HG03135 (cell line): ENCODE results near the gene RIT2.
"Not testable (repeated sequence)": the region's sequence is repeated elsewhere in the genome, so short reads cannot be mapped to it uniquely, and the experiment has no call there.

Experiments used
- ATAC-seq: cut with Tn5 transposase; IDR thresholded peaks from one replicate; pipeline ENCODE4 v1.9.1; 2021; ENCODE audit warnings: mild to moderate bottlenecking, moderate library complexity; ENCODE audit not compliant: unreplicated experiment

Gene RIT2

DNA sequence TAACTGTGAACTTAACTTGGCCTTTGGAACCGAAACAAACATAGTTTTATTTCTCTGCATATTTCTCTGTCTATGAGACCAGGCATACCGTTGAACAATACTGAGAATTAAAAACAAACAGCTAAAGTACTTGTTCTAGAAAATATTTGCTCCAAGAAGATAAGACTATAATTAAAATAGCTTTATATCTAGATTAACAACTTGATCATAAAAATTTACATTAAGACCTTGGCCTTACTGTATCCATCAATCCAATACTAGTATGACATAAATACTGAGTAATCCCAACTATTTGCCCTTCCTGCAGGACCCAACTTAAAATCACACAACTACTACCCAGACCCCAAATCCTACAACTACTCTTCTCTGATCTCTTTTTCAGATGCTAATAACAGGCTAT, 260.9 kb downstream of the RIT2 start:
- ATAC-seq: no peak

DNA sequence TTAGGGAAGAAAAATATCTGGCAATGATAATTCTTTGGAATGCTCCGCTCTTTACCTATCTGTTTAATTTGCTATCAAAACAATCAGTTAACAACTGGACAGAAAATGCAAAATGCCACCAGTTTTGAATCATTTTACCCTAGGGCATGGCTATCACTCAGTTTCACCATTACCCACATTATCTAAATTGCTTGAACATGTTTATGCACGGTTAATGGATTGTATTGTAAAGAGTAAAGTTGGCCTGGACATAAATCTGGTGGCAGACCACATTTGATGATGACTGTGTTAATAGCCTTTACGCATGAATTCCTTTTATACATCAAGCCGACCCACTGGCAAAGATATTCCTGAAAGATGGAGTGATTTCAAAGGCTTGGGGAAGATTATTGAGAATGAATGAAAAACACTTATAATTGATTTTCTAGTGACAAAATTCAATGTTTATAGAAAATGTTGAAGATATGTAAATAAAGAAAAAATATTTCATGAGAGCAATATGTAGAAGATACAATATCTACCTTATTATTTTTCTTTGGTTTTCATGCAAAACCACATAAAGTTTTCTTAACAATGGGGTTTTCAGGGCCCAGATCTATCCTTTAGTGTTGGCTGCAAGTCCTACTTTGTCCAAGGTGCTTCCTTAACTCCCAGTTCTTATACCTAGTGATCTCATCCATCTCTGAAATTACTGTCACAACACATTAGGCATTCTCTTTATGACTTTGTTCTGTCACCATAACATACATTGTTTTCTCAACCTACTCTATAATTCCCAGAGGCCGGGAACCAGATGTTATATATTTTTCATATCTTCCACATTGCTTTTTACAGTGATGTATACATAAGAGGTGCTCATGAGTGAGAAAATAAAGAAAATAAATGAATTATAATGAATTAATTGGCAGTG, 265.1 kb downstream of the RIT2 start:
- no peak for ATAC-seq

GRCh38 chr18:42839408-42839807, 276.1 kb downstream of the RIT2 start:
- no peak for ATAC-seq

DNA sequence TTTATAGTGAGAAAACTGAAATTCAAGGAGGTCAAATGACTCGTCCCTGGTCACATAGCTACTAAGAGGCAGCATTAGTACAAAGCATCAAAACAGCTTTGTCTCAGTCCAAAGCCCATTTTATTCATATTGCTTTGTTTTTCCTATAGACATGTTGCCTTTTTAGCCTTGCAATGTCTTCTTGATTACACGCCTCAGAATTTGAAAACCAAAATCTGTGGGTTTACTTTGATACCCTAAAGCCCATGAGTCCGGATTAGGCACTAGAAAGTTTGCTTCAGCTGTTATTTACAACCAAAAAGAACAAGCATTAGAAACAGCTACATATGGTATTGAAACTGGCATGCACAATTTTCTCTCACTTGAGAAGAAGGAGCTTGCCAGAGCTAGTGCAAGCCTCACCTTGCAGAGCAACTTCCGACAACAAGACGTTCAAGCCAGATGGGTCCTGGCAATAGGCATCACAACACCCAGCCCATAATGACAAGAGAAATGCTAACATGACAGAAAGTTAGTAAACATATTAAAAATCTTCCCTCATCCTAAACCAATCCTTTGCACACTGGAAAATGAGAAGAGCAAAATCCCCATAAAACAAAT, 276.8 kb downstream of the RIT2 start:
- no peak for ATAC-seq

DNA sequence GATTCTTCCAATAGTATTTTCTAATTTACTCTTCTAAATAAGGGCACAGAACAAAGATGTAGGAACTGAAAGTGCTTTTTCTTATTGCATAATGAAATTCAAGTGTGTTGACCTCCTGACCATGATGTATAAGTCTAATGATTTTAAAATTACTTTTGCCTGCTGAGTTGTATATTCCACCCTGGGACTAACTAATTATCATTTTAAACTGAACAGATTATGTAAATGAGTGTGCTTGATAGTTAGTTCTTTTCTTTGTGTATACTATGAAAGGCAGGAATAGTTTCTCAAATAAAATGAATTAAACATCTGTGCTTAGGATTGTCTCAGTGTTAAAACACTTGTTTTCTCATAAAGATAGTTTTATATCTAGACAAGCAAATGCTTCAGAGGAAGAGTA, 284.5 kb downstream of the RIT2 start:
- no peak for ATAC-seq

GRCh38 chr18:42828881-42829280, 286.6 kb downstream of the RIT2 start:
- ATAC-seq: no peak

GRCh38 chr18:42824178-42824577, 291.3 kb downstream of the RIT2 start:
- ATAC-seq: no peak

- no peak for ATAC-seq
Measured at GRCh38 chr18:42822711-42823110, 292.8 kb downstream of the RIT2 start.

- ATAC-seq: no peak
Measured at GRCh38 chr18:42821492-42821891, 294.0 kb downstream of the RIT2 start.

- no peak for ATAC-seq
Measured at GRCh38 chr18:42814618-42815017, 300.9 kb downstream of the RIT2 start.

- ATAC-seq: no peak
Measured at GRCh38 chr18:42814184-42814583, 301.3 kb downstream of the RIT2 start.

GRCh38 chr18:42813570-42813969, 301.9 kb downstream of the RIT2 start:
- no peak for ATAC-seq

DNA sequence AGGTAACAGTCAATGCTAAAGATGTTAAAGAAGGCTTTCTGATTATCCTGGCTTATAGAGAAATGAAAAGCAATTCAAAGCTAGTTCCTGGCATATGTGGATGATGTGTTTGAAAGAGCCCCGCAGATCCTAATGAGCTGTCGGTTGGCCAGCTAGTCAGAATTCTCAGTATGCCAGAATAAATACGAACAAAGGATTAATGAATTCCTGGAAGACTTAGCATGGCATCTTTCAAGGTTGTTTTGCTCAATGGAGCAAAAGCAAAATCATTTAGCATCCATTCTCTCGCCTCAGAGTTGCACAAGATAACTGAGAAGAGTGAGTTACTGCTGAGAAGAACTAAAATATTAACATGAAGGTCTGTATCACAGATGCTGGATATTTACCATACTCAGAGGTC, 307.6 kb downstream of the RIT2 start:
- no peak for ATAC-seq

DNA sequence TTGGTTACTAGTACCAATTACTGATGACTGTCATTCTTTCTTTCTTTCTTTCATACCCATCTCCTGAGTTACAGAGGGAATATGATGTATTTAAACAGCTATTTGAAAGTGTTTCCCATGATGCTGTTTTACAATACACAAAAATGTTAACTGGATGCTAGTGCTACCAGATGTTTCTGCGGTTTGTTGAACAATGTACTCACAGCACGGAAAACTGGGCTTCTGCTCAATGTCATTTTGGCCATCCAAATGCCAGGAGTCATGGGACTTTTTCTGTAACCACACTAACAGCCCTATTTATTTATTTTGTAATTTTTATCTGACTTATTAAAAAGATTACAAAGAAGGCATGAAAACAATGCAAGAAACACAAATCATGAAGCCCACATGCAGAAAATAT, 313.8 kb downstream of the RIT2 start:
- ATAC-seq: no peak

GRCh38 chr18:42798606-42799170, 316.8 kb downstream of the RIT2 start:
- no peak for ATAC-seq

DNA sequence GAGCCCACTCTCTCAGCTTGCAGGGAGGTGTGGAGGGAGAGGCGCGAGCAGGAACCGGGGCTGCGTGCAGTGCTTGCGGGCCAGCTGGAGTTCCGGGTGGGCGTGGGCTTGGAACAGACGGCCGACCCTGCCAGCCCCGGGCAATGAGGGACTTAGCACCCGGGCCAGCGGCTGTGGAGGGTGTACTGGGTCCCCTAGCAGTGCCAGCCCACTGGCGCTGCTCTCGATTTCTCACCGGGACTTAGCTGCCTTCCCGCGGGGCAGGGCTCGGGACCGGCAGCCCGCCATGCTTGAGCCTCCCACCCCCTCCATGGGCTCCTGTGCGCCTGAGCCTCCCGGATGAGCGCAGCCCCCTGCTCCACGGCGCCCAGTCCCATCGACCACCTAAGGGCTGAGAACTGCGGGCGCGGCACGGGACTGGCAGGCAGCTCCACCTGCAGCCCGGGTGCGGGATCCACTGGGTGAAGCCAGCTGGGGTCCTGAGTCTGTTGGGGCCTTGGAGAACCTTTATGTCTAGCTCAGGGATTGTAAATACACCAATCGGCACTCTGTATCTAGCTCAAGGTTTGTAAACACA, 320.2 kb downstream of the RIT2 start:
- not testable (repeated sequence) for ATAC-seq

GRCh38 chr18:42792731-42793130, 322.8 kb downstream of the RIT2 start:
- ATAC-seq: no peak

DNA sequence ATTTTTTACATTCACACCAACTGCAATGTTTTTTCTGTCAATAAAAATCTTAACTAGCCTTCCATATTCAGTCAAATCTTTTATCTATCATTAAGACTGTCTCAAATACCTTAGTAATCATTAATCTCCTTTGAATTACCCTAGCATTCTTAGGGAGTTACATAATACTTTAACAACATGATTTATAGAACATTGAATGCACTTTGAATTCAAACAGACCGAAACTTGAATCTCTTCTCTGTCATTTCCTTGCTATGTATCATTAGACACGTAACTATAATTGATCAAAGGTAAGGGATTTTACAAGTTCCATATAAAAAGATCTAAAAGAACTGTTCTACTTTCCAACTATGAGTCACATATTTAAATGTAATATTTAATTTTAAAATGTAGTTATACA, 330.9 kb downstream of the RIT2 start:
- no peak for ATAC-seq

DNA sequence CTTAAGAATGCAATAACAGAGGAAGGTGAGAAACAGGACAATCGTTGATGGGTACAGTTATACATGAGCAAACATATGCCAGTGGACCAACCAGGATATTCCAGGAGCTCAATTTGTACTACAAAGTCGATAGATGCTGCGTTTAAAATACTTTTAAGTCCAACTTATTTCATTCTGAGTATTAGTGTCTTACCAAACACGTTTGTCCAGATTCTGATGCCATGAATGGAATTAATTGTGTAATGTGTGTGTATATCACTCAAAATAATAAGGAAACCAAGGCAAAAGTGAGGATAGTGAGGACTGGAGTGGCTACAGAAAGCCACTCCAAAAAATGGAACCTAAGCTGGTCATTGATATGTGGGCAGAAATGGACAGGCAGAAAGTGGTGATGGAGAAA, 332.6 kb downstream of the RIT2 start:
- no peak for ATAC-seq

- no peak for ATAC-seq
Measured at GRCh38 chr18:42781298-42781815, 334.1 kb downstream of the RIT2 start.

- ATAC-seq: no peak
Measured at GRCh38 chr18:42780171-42780570, 335.3 kb downstream of the RIT2 start.
